ENCODE measurements around the gene AMN1.

DNA sequence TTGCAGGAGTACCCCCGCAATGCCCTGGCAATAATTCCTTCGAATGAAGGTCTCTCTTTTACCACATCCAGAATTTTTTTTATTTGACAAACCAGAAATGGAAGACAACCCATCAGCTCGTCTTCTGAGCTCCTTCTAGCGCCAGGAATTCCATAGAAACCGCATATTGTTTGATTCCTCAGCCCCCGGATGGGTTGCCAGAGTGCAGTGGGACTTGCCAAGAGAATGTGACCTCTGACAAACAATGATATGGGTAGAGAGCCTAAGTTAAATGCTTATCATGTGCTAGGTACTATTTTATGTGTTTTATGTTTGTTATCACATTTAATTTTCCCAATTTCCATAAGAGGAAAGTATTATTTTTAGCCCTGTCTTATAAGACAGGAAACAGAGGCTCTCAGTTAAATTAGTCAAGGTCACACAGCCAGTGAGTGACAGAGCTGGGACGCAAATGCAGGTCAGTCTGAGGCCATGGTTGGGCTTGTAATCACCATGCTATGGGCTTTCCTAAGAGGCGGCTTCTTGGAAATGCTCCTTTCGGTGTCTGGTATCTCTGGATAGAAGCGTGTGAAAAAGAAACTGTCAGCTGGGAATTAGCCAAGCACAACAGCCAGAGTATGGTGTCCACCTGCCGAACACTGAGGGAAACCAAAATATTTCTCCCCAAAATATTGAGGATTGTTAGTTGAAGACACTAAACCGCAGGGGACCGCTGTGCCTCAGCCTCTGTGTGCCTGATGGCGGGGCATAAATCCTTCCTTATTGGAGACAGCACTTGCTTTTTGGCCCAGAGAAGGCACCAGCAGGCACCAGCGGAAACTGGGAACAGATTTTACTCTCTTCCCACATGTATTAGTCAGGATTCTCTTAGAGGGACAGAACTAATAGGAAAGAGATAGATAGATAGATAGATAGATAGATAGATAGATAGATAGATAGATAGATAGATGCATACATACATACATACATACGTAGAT is 98.8 kb downstream of the AMN1 start:
- TF ChIP-seq, protein P1, sequence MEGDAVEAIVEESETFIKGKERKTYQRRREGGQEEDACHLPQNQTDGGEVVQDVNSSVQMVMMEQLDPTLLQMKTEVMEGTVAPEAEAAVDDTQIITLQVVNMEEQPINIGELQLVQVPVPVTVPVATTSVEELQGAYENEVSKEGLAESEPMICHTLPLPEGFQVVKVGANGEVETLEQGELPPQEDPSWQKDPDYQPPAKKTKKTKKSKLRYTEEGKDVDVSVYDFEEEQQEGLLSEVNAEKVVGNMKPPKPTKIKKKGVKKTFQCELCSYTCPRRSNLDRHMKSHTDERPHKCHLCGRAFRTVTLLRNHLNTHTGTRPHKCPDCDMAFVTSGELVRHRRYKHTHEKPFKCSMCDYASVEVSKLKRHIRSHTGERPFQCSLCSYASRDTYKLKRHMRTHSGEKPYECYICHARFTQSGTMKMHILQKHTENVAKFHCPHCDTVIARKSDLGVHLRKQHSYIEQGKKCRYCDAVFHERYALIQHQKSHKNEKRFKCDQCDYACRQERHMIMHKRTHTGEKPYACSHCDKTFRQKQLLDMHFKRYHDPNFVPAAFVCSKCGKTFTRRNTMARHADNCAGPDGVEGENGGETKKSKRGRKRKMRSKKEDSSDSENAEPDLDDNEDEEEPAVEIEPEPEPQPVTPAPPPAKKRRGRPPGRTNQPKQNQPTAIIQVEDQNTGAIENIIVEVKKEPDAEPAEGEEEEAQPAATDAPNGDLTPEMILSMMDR (conservative IDR thresholded peaks at IDR 0.05; ENCODE audit: low read depth, low read length), result no peak
- TF ChIP-seq EZH2 (IDR thresholded peaks at IDR 0.05; ENCODE audit: borderline replicate concordance, low read depth, low read length, poor library complexity, severe bottlenecking), result no peak

Data from A673 (cell line).